ENCODE data around the gene POLN. TPM values are rescaled to one million over a fixed set of nuclear protein-coding genes. Genes with fewer than 3 reads are reported as not detected.

Gene POLN
- total and polyA plus RNA-seq, 2 donors, result 1.0 to 3.1 TPM

- WGBS, result 85% methylated on average over 27 of the region's 27 CpGs
Observed at GRCh38 chr4:2271279-2272025, 29.5 kb upstream of the POLN start.

GRCh38 chr4:2270341-2271165, 28.6 kb upstream of the POLN start:
- Histone ChIP-seq H3K27ac (ENCODE audit: low read depth) (no peak overlapping the region), H3K36me3 (ENCODE audit: insufficient read depth) (no peaks in the 10 kb centered on the region), H3K4me1 (ENCODE audit: insufficient read depth) (no peaks in the 10 kb centered on the region), H3K4me3 (ENCODE audit: low read depth, low read length) (no peak overlapping the region)
- DNase-seq (ENCODE audit: extremely low spot score), result no peak
- WGBS, result 90% methylated on average over 34 of the region's 34 CpGs

More at GRCh38 chr4:2271279-2272025, 29.5 kb upstream of the POLN start:
- H3K4me1 ChIP-seq (ENCODE audit: insufficient read depth), result no peaks in the 10 kb centered on the region
- no peaks in the 10 kb centered on the region for H3K36me3 ChIP-seq (ENCODE audit: insufficient read depth)
- no peak overlapping the region for H3K27ac ChIP-seq (ENCODE audit: low read depth)
- no peak for DNase-seq (ENCODE audit: extremely low spot score)
- H3K4me3 ChIP-seq (ENCODE audit: low read depth, low read length), result no peak overlapping the region

- Histone ChIP-seq H3K27ac (ENCODE audit: low read depth) (no peak overlapping the region), H3K36me3 (ENCODE audit: insufficient read depth) (no peaks in the 10 kb centered on the region), H3K4me1 (ENCODE audit: insufficient read depth) (no peaks in the 10 kb centered on the region), H3K4me3 (ENCODE audit: low read depth, low read length) (no peak overlapping the region)
- 85% methylated on average over 12 of the region's 12 CpGs for WGBS
- no peak for DNase-seq (ENCODE audit: extremely low spot score)
Observed at GRCh38 chr4:2269618-2270163, 27.8 kb upstream of the POLN start.

- Histone ChIP-seq H3K4me1 (ENCODE audit: insufficient read depth) (no peaks in the 10 kb centered on the region), H3K36me3 (ENCODE audit: insufficient read depth) (no peaks in the 10 kb centered on the region), H3K4me3 (ENCODE audit: low read depth, low read length) (no peak overlapping the region), H3K27ac (ENCODE audit: low read depth) (no peak overlapping the region)
- WGBS, result 76% methylated on average over 6 of the region's 6 CpGs
- DNase-seq (ENCODE audit: extremely low spot score), result no peak
Observed at GRCh38 chr4:2269206-2269531, 27.2 kb upstream of the POLN start.

- no peak overlapping the region for H3K4me3 ChIP-seq (ENCODE audit: low read depth, low read length)
- H3K4me1 ChIP-seq (ENCODE audit: insufficient read depth), result no peaks in the 10 kb centered on the region
- 80% methylated on average over 22 of the region's 22 CpGs for WGBS
- H3K36me3 ChIP-seq (ENCODE audit: insufficient read depth), result no peaks in the 10 kb centered on the region
- H3K27ac ChIP-seq (ENCODE audit: low read depth), result no peak overlapping the region
- no peak for DNase-seq (ENCODE audit: extremely low spot score)
Observed at GRCh38 chr4:2268357-2269205, 26.7 kb upstream of the POLN start.

- no peak overlapping the region for H3K27ac ChIP-seq (ENCODE audit: low read depth)
Observed at GRCh38 chr4:2267841-2268240, 25.9 kb upstream of the POLN start.

GRCh38 chr4:2267320-2267811, 25.4 kb upstream of the POLN start:
- DNase-seq (ENCODE audit: extremely low spot score), result no peak
- H3K4me1 ChIP-seq (ENCODE audit: insufficient read depth), result no peaks in the 10 kb centered on the region
- H3K36me3 ChIP-seq (ENCODE audit: insufficient read depth), result no peaks in the 10 kb centered on the region
- H3K27ac ChIP-seq (ENCODE audit: low read depth), result no peak overlapping the region
- 84% methylated on average over 18 of the region's 18 CpGs for WGBS
- no peak overlapping the region for H3K4me3 ChIP-seq (ENCODE audit: low read depth, low read length)

More at GRCh38 chr4:2267841-2268240, 25.9 kb upstream of the POLN start:
- Histone ChIP-seq H3K4me3 (ENCODE audit: low read depth, low read length) (no peak overlapping the region), H3K4me1 (ENCODE audit: insufficient read depth) (no peaks in the 10 kb centered on the region), H3K36me3 (ENCODE audit: insufficient read depth) (no peaks in the 10 kb centered on the region)
- WGBS, result 85% methylated on average over 12 of the region's 12 CpGs
- no peak for DNase-seq (ENCODE audit: extremely low spot score)

GRCh38 chr4:2266821-2267220, 24.9 kb upstream of the POLN start:
- Histone ChIP-seq H3K36me3 (ENCODE audit: insufficient read depth) (no peaks in the 10 kb centered on the region), H3K4me3 (ENCODE audit: low read depth, low read length) (no peak overlapping the region), H3K27ac (ENCODE audit: low read depth) (no peak overlapping the region), H3K4me1 (ENCODE audit: insufficient read depth) (no peaks in the 10 kb centered on the region)
- 73% methylated on average over 5 of the region's 5 CpGs for WGBS
- DNase-seq (ENCODE audit: extremely low spot score), result no peak

- no peak overlapping the region for H3K27ac ChIP-seq (ENCODE audit: low read depth)
- WGBS, result 12% methylated on average over 8 of the region's 8 CpGs
- H3K4me1 ChIP-seq (ENCODE audit: insufficient read depth), result no peaks in the 10 kb centered on the region
- DNase-seq (ENCODE audit: extremely low spot score), result no peak
- H3K4me3 ChIP-seq (ENCODE audit: low read depth, low read length), result no peak overlapping the region
- H3K36me3 ChIP-seq (ENCODE audit: insufficient read depth), result no peaks in the 10 kb centered on the region
Observed at GRCh38 chr4:2266181-2266580, 24.3 kb upstream of the POLN start.

GRCh38 chr4:2265113-2266110, 23.5 kb upstream of the POLN start:
- H3K4me1 ChIP-seq (ENCODE audit: insufficient read depth), result no peaks in the 10 kb centered on the region
- H3K36me3 ChIP-seq (ENCODE audit: insufficient read depth), result no peaks in the 10 kb centered on the region
- no peak overlapping the region for H3K27ac ChIP-seq (ENCODE audit: low read depth)
- no peak overlapping the region for H3K4me3 ChIP-seq (ENCODE audit: low read depth, low read length)
- no peak for DNase-seq (ENCODE audit: extremely low spot score)
- 72% methylated on average over 19 of the region's 19 CpGs for WGBS

GRCh38 chr4:2264481-2265041, 22.6 kb upstream of the POLN start:
- Histone ChIP-seq H3K36me3 (ENCODE audit: insufficient read depth) (no peaks in the 10 kb centered on the region), H3K4me1 (ENCODE audit: insufficient read depth) (no peaks in the 10 kb centered on the region), H3K4me3 (ENCODE audit: low read depth, low read length) (no peak overlapping the region), H3K27ac (ENCODE audit: low read depth) (no peak overlapping the region)
- WGBS, result 85% methylated on average over 6 of the region's 6 CpGs
- no peak for DNase-seq (ENCODE audit: extremely low spot score)

- no peak for DNase-seq (ENCODE audit: extremely low spot score)
- no peaks in the 10 kb centered on the region for H3K4me1 ChIP-seq (ENCODE audit: insufficient read depth)
Observed at GRCh38 chr4:2263926-2264321, 22.0 kb upstream of the POLN start.

More at GRCh38 chr4:2263926-2264321, 22.0 kb upstream of the POLN start:
- Histone ChIP-seq H3K4me3 (ENCODE audit: low read depth, low read length) (no peak overlapping the region), H3K27ac (ENCODE audit: low read depth) (no peak overlapping the region), H3K36me3 (ENCODE audit: insufficient read depth) (no peaks in the 10 kb centered on the region)
- 86% methylated on average over 6 of the region's 6 CpGs for WGBS

All from urinary bladder (tissue), 4 donors.